HG03045 (cell line): Measurements from ENCODE around the gene VTI1A.

Source experiments
- ATAC-seq: cut with Tn5 transposase; IDR thresholded peaks from one replicate; pipeline ENCODE4 v1.9.1; 2021; ENCODE audit warnings: mild to moderate bottlenecking, moderate library complexity; ENCODE audit not compliant: unreplicated experiment

The VTI1A gene

DNA sequence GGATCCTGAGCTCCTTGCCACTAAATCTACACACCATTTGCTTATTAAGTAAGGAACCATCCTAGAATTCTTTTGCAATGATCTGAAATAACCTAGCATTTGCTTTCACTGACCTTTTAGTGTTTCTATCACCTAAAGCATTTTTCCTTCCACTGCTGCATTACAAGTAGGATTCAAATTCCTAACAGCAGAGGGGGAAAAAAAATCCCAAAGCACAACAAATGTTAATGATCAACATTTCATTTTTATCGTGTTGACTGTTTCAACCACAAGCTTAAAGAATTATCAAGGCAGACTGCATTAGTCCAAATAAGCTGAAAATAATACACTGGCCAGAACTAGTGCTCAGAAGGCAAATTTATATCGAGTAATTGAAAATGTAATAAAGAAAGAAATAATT, 328.4 kb downstream of the VTI1A start:
- ATAC-seq, result no peak

DNA sequence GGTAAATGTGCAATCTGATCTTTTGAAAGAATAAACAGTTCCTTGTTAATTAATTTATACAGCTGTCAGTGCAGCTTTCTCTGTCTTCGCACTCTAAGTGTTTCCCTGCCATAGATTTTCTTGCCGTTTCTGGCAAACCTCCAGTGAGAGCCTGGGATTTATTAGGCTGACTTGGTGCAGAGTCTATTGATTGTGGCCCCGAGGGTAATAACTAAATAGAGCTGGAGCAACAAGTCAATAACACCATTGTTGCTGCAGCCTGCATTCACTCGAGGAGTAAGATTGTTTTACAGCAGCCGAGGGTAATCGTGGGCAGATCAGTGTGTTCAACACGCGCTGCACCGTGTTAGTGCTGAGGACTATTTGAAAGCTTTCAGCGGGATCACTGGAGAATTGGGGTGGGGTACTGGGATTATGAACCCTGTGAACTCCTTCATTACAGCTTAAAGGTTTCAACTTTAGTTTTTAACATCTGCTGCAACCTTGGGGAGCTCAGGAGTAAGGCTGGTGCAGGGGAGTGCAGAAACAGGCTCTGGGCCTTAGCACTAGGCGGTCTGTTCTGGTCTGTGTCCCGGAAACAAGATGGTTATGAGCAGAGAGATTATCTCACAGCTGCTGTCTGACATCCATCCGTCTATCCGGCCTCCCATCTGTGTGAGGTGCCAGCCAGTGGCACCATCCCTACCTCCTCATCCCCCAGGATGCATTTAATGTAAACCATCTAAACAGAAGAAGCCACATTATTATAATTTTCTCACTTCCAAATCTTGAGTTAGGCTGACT, 329.1 kb downstream of the VTI1A start:
- ATAC-seq, result no peak

DNA sequence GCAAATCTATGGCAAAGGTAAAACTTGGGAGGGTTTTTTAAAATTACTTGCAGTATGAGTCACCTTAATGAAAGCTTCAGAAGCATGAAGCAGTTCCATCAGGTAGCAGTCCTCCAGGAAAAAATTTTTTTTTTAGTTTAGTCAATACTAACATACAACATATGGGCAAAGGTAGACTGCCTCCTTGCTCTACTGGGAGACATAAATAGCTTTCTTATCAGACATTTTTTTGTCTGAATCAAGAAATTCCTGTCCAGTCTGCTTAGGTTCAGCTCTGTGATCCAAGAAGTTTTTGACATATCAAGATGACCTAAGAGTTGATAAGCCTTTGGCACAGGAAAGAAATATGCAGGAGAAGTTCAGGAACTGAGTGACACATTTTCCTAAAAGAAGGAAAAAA, 331.6 kb downstream of the VTI1A start:
- ATAC-seq, result no peak

DNA sequence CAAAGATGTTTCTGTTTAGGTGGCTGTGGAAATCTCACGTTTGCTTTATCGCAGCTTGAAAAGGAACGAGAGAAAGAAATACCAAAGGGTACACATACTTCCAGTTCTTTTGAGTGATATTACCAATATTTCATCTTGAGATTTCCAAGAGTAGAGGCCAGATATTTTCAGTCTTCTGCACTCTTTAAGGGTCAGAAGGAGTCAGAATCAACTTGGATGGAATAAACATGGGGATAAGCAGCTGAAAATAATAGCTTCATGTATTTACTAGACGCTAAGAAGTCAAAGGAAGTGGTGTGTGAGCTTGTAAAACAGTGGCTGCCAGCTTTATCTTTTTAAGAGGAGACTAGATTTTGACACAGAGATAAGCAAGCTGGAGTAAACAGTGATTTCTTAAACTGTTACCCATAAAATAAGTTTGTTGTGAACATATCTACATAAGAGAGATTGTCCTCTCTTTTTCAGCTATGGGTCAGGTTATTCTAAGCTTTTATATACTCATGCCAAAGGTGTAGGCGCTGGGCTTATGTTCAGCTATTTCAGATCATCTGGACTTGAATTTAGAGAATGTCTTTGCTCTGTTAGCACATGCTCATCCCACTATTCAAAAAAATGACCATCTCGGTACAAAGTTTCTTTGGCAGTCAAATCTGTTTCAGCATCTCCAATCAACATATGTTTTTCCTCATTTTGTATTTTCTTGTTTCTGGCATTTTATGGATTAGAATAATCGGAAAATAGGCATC, 332.2 kb downstream of the VTI1A start:
- ATAC-seq, result no peak

DNA sequence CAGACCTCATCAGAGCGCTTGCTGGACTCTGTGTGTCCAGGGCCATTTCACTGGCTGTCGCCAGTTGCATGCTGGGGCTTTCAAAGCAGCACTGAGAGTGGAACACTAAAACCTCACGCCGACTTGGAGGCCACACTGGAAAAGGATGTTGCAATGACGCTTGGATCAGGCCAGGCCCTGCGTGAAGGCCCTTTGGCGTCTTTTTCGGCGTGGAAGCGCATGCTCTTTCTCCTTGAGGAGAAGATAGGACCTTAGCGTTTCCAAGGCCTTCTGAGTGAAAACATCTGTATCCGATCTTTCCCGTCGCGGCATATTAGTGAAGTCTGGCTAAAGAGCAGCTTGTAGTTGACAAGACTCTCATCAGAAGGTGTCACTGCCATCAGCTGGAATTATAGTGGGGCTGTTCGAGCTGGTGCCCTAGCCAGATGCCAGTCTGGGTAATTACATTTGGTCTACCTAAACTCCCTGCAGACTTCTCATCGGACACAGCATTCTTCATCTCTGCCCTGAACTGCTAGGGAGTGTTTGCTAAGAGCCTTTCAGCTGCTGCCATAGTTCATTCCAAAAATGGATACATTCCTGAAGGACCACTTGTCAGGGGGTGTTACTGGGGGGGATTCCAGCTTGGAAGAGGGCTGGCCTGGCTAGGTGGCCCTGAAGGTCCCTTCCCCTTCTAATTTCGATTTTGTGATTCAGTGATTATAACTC, 335.3 kb downstream of the VTI1A start:
- no peak for ATAC-seq

DNA sequence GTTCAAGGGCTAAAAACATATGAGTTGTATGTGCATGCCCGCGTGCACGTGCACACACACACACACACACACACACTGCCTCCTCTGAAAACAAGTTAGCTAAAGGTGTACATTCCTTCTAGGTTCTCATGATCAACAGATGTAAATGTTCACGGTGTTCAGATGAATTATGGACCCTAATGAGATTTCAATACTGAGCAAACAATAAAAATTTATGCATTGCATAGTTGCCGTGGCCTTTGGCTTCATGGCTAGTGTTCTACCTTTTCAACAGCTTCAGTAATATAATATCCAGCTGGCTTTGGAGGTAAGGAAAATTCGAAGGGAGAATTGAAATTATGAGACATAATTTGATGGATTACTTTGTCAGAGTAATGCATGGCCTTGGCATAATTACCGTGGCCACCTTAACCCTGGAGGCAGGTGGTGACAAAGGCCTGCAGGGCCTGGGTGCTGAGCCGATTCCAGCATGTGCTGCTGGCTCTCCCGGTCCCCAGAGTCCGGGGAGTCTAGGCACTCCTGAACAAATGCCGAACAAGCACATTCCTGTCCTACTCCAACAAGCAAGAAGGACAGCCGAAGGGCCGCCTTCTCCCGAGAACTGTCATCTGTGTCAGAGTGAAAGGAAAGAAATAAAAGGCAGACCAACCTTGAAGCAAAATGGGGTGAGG, 336.5 kb downstream of the VTI1A start:
- no peak for ATAC-seq

DNA sequence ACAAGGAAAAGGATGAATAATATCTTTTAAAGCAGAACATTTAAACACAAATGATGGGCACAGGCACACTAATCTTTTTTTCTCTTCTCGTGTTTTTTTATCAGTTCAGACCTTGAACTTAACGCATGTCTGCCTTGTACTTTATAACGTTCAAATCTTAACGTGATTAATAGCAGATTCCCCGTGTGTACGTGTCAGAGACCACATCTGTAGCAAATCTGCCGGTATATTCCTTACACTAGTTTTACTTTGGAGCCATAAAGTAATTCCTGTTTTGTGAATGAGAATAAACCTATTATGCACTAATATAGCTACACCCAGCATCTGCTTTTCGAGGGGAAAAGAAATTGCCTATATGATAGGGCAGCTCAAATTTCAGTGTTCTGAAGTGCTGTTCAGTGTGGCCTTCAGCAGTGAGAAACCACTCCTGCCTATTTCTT, 337.0 kb downstream of the VTI1A start:
- ATAC-seq, result no peak

DNA sequence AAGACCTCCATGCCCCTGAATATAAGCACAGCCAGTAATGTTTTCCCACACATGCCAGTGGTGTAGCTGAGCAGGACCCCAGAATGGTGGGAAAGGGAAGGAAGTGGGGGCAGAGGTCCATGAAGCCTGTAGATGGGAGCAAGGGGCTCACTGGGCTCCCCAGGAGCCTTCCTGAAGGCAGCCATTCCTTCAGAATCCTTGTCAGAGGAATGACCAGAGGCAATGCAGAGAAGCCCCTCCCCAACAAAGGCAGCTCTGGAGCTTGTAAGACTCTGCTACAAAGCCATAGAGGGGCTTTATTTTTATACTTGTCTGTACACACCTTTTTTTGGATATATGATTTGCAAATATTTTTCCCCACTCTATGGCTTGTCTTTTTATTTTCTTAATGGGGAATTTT, 338.1 kb downstream of the VTI1A start:
- no peak for ATAC-seq

DNA sequence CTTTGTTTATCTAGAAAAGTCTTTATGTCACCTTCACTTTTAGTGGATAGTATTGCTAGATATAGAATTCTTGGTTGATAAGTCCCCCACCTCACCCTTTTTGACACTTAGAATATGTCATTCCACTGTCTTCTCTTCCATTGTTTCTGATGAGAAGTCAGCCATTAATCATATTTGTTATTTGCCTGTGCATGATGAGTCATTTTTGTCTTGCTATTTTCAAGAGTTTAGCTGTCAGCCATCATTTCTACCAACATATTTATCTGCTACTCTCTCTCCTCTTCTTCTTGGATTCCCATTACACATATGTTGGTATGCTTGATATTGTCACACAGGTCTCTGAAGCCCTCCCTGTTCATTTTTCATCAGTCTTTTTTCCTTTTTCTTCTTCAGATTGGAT, 342.2 kb downstream of the VTI1A start:
- no peak for ATAC-seq

DNA sequence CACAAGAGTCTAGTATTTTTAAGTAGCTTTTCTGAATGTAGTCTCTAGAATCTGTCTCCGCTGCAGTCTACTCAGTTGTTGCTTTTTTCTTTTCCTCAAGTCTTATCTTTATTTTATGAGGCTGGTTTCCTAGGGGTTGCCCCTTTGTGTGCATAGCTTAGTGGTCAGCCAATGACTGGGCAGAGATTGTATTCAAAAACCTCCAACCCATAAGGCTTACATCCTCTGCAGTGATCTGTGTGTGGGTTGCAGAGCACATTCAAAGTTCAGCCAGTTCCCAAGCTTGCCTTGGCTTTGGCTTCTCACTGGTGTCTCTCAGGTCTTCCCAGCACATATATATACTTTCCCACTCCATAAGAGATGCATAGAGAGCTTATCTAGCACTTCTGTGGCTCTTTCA, 343.0 kb downstream of the VTI1A start:
- ATAC-seq, result no peak

DNA sequence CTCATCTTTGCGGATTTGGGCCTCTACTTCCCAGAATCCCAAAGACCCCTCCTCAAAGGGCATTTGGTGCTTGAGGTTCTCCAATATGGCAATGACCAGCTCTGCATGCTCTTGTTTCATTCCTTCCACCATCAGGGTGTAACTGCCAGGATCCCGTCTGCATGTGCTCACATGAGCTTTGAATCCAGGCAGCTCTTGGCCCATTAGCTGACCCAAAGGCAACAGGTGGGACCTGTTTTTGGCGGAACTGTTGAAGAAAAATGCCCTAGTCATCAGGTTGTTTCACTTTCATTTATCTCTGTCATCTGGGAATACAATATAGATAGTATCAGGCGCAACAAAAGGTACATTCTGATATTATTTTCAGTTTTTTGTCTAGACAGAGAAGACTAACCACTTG, 343.9 kb downstream of the VTI1A start:
- ATAC-seq, result no peak

DNA sequence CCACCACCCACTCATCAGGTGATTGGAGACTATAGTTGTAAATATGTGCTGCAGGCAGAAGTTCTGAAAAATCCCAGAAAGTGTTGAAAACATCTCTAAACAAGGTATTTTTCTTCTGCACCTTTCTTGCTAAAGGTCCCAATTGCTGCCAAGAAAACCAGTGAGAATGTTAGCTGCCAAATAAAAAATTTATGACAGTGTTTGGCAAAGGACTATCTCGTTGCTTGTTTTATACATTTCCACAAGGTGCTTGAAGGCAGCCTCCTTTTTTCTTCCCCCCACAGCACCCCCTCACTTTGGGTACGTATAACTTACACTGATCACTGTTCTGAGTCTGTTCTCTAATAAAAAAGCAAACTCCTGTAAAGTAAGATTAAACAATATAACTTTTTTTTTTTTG, 344.4 kb downstream of the VTI1A start:
- ATAC-seq, result no peak

DNA sequence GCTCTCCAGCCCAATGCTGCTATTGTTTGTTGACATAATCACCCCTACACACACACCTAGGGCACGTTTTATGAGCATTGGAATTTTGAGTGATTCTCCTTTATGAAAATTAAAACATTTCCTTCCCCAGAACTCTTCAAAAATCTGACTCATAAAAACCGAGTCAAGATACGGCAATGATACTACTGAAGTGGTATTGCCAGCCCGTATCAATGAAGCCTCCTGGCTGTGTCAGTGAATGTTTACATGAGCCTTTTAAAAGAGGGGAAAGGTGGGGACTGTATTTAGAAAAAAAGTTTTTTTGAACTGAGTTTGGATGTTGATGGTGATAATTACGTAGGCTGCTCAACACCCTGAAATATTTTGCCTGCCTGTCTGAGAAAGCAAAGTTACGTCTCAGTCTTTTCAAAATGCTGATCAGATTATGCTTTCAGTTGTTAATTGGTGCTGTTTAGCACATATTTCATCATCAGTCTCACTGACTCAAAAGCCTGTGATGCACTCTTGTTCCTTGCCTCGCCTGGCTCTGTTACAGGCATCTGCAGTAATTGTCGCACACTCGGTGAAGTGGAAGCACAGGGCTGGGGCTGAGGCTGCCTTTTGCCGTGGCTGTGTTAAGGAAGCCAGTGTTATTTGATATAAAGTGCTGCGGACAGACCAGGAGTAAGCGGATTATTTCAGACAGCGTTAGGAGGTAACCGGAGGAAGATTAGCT, 345.6 kb downstream of the VTI1A start:
- no peak for ATAC-seq

DNA sequence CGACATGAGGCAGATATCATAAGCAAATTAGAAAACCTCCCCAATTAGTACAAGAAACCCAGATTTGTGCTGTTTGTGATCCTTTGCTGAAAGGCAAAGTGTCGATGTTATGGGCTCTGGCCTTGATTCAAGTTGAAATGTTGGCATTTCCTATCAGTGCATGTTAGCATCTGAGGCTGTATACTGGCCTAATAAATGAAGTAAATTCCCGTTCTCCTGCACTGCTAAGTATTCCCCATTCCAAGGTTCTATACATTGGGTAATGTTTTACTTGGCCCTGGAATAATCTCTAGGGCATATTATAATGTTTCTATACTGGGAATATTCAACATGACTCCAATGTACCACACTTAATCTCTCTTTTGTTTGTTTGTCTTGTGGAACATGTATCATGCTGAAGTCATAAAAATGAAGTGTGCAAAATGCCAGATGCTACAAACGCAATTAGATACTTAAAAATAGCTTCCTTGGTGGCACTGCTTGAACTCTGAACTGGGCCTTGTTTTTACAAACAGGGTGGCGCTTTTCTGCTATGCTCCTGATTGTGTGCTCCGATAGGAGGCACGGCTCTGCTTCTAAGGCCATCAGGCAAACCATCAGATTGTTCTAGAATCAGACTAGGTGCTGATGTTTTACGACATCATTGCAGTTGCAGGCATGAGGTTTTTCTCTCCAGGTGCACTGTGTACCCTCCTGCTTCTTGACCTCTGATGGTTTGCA, 346.3 kb downstream of the VTI1A start:
- ATAC-seq, result no peak

DNA sequence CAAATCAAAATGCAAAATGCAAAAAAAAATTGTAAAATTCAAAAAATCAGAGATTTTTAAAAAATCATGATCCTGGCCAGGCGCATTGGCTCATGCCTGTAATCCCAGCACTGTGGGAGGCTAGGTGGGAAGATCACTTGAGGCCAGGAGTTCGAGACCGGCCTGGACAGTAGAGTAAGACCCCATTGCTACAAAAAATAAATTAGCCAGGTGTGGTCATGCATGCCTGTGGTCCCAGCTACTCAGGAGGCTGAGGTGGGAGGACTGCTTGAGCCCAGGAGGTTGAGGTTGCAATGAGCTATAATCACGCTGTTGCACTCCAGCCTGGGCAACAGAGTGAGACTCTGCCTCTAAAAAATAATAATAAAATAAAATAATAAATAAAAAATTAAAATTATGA, 347.2 kb downstream of the VTI1A start:
- no peak for ATAC-seq

DNA sequence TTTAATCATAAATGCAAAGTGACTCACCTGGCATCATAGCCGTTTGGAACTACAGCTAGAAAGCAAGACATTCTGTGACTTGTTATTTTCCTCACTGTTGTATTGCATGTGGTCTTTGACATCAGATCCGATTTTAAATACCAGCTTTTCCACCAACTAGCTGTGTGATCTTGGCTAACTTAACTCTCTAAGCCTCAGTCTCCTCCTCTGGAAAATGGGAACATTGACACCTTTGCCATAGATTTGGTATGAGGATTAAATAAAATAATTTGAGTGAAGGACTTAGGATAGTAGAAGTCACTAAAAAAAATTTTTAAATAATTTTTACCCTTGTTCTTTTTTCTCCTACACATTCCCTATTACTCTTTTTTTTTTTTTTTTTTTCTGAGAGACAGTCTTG, 348.1 kb downstream of the VTI1A start:
- ATAC-seq, result no peak

DNA sequence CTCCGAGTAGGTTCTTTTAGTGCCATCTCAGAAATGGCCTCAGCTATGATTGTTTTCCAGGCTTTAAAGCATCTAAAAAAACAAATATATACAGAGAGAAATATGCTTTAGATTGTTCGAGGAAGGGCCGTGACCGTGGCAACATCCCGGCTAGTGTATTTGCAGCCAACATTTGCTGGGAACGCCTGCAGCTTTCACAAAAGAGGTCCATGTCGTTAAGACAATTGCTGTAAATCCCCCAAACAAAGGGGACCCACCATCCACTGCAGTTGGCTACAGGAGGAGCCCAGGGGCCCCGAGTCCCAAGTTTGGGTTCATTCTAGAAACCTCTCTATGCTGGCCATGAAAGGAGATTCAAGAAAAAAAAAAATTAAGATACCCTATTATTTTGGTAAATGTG, 350.2 kb downstream of the VTI1A start:
- ATAC-seq, result no peak

DNA sequence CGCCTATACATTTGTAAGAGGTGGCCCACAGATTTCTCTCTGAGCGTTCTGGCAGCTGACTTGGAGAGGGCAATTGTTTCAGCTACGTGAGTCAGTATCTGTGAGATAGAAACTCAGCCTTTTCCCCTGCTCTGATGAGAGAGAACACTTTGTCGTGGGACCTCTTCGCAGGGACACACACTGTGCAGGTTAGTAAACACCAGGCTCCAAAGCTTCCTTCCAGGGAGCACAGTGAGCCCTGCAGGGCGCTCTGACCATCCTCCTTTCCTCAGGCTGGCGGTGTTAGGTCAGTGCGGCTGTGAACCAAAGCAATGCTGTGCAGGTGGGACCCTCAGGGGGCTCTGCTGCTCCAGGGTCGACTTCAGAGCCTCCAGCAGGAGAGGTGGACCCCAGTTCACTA, 350.8 kb downstream of the VTI1A start:
- no peak for ATAC-seq

DNA sequence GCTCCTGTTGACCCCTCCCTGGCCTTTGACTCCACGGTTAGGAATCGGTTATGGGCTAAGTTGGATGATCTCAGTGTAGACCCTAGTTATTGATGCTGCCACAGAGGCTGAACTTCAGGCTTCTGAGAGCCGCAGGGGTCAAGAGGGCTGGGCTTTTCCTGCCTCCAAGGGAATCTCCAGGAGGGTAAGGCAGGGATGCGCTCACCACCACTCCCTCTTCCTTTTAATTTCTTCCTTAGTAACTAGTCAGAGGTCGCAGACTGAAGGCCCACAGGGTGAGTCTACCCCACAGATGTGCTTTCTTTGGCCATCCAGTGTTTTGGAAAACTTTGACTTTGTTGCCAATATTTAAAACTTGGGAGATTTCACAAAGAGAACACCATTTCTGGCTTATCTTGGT, 352.0 kb downstream of the VTI1A start:
- ATAC-seq, result no peak
